GM20000 (cell line): Measurements from ENCODE around the gene ZNF740.

Source experiments
- DNase-seq: peaks from one replicate; pipeline ENCODE4 v3.0.0; 2012; ENCODE audit warnings: low spot score
- TF ChIP-seq, protein P1 (sequence below): IDR thresholded peaks from 2 replicates; pipeline ENCODE4 v1.5.1; 2012; ENCODE audit warnings: mild to moderate bottlenecking, control low read depth; ENCODE audit errors: extremely low read depth, missing control alignments

Gene ZNF740

DNA sequence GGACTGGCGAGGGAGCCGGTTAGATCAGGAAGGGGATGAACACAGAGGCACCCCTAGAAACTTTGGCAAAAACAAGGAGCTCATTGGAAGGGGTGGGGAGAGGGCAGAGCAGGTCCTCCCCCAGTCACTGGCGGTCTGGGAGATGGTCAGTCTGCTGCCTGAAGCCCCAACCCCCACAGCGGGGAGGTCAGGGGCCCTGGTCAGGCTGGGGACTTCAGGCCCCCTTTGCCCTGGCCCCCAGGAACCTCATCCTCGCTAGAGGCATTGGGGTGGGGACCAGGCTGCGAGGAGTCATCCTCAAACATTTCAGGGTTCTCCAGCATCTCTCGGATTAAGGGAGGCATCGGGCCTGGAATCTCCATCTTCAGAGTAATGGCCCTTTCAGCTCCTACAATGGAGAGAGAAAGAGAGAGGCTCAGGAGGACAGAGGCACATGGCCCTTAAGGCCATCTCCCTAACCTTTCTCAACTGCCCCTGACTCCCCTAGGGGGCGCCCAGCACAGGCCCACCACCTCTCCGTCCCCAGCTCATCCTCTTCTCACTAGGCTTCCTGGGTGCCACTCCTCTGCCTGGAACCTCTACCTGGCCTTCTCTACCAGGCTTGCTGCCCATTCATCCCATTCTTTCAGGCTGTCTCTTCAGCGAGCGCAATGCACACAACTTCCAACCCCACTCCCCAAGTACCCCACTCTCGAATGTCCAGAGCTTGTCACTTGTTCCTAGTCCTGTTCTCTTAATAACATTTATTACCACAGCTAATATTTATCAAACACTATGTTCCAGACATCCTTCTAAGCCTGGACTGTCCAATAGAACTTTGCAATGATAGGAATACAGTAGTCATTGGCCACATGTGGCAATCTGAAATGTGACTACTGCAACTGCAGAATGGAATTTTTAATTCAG lies 31.2 kb downstream of the ZNF740 start:
- TF ChIP-seq, protein P1, sequence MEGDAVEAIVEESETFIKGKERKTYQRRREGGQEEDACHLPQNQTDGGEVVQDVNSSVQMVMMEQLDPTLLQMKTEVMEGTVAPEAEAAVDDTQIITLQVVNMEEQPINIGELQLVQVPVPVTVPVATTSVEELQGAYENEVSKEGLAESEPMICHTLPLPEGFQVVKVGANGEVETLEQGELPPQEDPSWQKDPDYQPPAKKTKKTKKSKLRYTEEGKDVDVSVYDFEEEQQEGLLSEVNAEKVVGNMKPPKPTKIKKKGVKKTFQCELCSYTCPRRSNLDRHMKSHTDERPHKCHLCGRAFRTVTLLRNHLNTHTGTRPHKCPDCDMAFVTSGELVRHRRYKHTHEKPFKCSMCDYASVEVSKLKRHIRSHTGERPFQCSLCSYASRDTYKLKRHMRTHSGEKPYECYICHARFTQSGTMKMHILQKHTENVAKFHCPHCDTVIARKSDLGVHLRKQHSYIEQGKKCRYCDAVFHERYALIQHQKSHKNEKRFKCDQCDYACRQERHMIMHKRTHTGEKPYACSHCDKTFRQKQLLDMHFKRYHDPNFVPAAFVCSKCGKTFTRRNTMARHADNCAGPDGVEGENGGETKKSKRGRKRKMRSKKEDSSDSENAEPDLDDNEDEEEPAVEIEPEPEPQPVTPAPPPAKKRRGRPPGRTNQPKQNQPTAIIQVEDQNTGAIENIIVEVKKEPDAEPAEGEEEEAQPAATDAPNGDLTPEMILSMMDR, result peak; percentile 64
- no peak for DNase-seq

DNA sequence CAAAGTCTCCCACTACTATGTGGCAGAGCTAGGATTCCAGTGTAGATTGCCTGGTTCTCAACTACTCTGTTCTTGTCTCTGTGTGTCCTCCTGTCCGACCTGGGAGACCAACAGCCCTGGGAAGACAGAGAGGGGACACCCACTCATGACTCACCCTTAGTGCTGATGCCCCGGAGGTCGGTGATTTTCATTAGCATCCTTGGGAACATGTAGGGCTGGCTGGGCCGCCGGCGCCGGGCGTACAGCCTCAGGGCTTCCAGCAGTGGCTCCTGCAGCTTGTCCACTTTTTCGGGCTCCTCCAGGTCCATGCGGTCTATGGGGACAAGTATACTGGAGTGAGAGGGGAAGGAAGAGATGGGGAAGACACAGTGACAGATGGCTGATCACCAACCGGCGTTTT lies 32.4 kb downstream of the ZNF740 start:
- TF ChIP-seq, protein P1, result no peak
- no peak for DNase-seq

DNA sequence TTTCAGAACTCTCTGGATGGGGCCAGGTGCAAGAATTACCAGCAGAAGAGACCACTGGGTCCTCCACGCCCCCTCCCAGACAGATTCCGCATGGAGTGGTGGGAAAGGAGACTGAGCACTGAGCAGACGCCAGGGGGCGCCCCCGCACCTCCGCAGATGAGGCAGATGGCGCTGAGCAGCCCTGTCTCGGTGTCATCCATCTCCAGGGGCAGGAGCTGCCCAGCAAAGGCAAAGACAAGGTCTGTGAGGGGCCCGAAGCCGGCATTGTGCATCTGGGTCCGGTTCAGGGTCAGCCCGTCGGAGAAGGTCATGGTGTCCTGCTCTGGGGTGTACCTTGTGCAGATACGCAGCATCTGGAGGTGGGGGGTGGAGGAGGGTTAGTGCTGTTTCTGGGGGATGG lies 32.8 kb downstream of the ZNF740 start:
- peak; percentile 82 for DNase-seq
- TF ChIP-seq, protein P1, result peak; percentile 80

DNA sequence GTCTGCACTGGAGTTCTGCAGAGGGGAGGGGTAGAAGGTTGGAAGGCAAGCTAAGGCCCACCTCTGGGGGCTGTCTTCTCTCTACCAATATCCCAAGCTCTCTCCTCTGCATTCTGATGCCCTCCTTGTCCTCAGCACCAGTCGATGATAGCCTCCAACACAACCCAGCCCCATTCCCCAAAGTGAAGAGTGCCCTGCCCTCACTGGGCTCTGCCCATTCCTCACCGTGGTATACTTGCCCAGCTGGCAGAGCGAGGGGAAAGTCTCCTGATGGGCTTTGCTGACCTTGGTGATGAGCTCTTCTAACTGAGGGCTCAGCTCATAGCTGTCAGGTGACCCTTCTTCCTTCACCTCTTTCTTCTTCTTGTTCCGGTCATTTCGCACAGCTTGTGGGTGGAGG lies 33.7 kb downstream of the ZNF740 start:
- TF ChIP-seq, protein P1, result no peak
- DNase-seq, result no peak

DNA sequence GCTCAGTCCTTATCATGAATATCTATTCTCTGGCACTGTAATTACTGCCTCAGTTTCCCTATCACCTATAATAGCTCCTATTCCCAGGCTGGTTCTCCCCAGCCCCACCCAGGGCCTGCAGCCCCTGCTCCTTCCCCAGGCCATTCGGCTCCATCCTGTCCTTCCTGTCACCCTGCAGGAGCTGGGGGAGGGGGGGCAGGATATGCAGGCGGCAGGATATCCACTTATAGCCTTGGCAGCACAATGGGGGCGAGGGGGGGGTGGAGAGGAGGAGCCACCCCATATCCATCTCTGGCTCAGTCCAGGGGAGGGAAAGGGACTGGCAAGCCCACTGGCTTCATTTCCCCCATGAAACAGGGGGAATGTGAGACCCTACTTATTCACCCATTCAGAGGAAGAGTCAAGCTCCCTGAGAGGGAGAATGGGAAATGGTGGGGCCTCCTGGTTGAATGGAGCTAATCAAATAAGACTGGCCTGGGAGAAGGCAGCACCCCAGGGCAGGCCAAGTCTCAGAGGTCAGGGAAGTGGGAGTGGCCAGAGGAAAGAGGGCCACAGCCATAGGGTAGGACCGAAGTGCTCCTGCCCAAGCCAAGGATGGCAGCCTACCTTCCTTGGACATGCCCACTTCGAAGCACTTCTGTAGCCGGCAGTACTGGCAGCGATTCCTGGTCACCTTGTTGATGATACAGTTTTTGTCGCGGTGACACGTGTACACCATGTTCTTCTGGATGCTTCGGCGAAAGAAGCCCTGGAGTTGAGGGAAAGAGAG lies 34.3 kb downstream of the ZNF740 start:
- DNase-seq, result no peak
- TF ChIP-seq, protein P1, result no peak

DNA sequence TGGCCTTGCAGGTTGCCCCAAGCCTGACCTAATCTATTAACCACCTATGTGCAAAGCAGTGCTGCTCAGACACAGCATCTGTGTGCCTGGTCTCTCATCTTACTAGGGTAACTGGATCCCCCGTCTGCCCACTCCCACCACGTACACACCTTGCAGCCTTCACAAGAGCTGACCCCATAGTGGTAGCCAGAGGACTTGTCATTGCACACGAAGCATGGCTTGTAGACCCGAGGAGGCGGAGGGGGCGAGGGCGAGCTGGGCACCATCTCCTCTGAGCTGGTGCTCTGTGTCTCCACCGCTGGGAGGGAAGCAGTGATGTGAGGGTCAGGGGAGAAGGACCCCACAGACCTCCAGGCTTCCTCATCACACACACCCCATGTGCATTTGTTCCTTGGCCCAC lies 35.0 kb downstream of the ZNF740 start:
- TF ChIP-seq, protein P1, result no peak
- no peak for DNase-seq
